Measurements from ENCODE around the gene DOK6.

DNA sequence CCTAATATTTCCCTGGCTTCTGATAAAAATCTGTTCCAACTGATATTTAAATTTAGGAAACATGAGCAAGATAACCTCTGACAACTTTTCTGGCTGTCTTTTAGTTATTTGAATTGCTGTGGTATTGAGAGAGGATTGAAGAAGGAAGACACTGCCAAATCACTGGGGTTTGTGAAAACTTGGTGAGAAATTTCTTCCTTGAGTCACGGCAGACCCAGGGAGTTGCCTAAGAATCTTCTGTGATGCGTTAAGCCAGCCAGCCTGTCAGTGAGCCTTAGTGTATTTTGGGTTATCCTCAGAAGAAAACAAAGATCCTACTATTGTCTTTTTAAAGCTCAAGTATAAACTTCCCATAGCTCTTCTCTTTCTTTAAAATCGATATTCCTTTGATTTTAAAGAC lies 17.5 kb upstream of the DOK6 start:
- TF ChIP-seq CTCF (conservative IDR thresholded peaks at IDR 0.05) (no peak), EZH2 (IDR thresholded peaks at IDR 0.05; ENCODE audit: low read depth) (no peak)

Measured in PC-9 (cell line).